Activated CD8-positive, alpha-beta memory T cell treated with anti-CD3 and anti-CD28 coated beads, Interleukin-2, amount 50 U/mL, for 24 hours (primary cell): Measurements from ENCODE around the gene PRDM15.

Experiments used
- DNase-seq: peaks from one replicate; pipeline ENCODE4 v3.0.0-alpha.2; 2020; ENCODE audit errors: extremely low read depth

The PRDM15 gene

GRCh38 chr21:41825216-41825615, 53.9 kb downstream of the PRDM15 start:
- no peak for DNase-seq

GRCh38 chr21:41824466-41825207, 54.5 kb downstream of the PRDM15 start:
- no peak for DNase-seq

- no peak for DNase-seq
Observed at GRCh38 chr21:41823906-41824305, 55.2 kb downstream of the PRDM15 start.

- no peak for DNase-seq
Observed at GRCh38 chr21:41823166-41823565, 56.0 kb downstream of the PRDM15 start.

GRCh38 chr21:41821756-41822431, 57.2 kb downstream of the PRDM15 start:
- DNase-seq, result no peak

- no peak for DNase-seq
Observed at GRCh38 chr21:41821081-41821755, 57.9 kb downstream of the PRDM15 start.

- no peak for DNase-seq
Observed at GRCh38 chr21:41820384-41821080, 58.6 kb downstream of the PRDM15 start.

- no peak for DNase-seq
Observed at GRCh38 chr21:41819856-41820281, 59.3 kb downstream of the PRDM15 start.

GRCh38 chr21:41819236-41819855, 59.8 kb downstream of the PRDM15 start:
- no peak for DNase-seq

GRCh38 chr21:41817877-41818855, 61.0 kb downstream of the PRDM15 start:
- no peak for DNase-seq

- no peak for DNase-seq
Observed at GRCh38 chr21:41817228-41817627, 61.9 kb downstream of the PRDM15 start.

- DNase-seq, result peak; percentile 6
Observed at GRCh38 chr21:41816583-41817165, 62.5 kb downstream of the PRDM15 start.

GRCh38 chr21:41815652-41816582, 63.2 kb downstream of the PRDM15 start:
- no peak for DNase-seq

- DNase-seq, result no peak
Observed at GRCh38 chr21:41813226-41813625, 65.9 kb downstream of the PRDM15 start.

GRCh38 chr21:41812679-41813078, 66.5 kb downstream of the PRDM15 start:
- no peak for DNase-seq

- no peak for DNase-seq
Observed at GRCh38 chr21:41810597-41810932, 68.6 kb downstream of the PRDM15 start.

GRCh38 chr21:41809891-41810596, 69.1 kb downstream of the PRDM15 start:
- DNase-seq, result no peak

- no peak for DNase-seq
Observed at GRCh38 chr21:41808846-41809245, 70.3 kb downstream of the PRDM15 start.

GRCh38 chr21:41808094-41808493, 71.0 kb downstream of the PRDM15 start:
- no peak for DNase-seq
